HL-60/S4 (cell line): ENCODE results near the gene PDE7B.

Source experiments
- in situ Hi-C: fragments of 300-500 bp; cut with MboI; formaldehyde crosslinking; loops from 2 replicates; pipeline ENCODE4 v1.14.3; 2022; ENCODE audit warnings: low sequenced_read_pairs

The PDE7B gene

GRCh38 chr6:136059308-136059707 lies 207.8 kb downstream of the PDE7B start:
- in situ Hi-C loops, result no loop called here

GRCh38 chr6:136060052-136060451 lies 208.6 kb downstream of the PDE7B start:
- in situ Hi-C loops, result no loop called here

- in situ Hi-C loops, result no loop called here
Measured at GRCh38 chr6:136060759-136061158, 209.3 kb downstream of the PDE7B start.

- in situ Hi-C loops, result no loop called here
Measured at GRCh38 chr6:136061701-136062100, 210.2 kb downstream of the PDE7B start.

GRCh38 chr6:136063096-136063495 lies 211.6 kb downstream of the PDE7B start:
- in situ Hi-C loops, result no loop called here

- in situ Hi-C loops, result no loop called here
Measured at GRCh38 chr6:136066005-136066404, 214.5 kb downstream of the PDE7B start.

- in situ Hi-C loops, result no loop called here
Measured at GRCh38 chr6:136067731-136068341, 216.3 kb downstream of the PDE7B start.

GRCh38 chr6:136069119-136069518 lies 217.6 kb downstream of the PDE7B start:
- in situ Hi-C loops, result no loop called here

- in situ Hi-C loops, result no loop called here
Measured at GRCh38 chr6:136070815-136071214, 219.3 kb downstream of the PDE7B start.

- in situ Hi-C loops, result no loop called here
Measured at GRCh38 chr6:136072691-136073090, 221.2 kb downstream of the PDE7B start.

- in situ Hi-C loops, result no loop called here
Measured at GRCh38 chr6:136073216-136073615, 221.7 kb downstream of the PDE7B start.

- in situ Hi-C loops, result no loop called here
Measured at GRCh38 chr6:136076496-136076895, 225.0 kb downstream of the PDE7B start.

- in situ Hi-C loops, result no loop called here
Measured at GRCh38 chr6:136077834-136078576, 226.5 kb downstream of the PDE7B start.

GRCh38 chr6:136079701-136080565 lies 228.4 kb downstream of the PDE7B start:
- in situ Hi-C loops, result no loop called here

- in situ Hi-C loops, result no loop called here
Measured at GRCh38 chr6:136083540-136083939, 232.0 kb downstream of the PDE7B start.

- in situ Hi-C loops, result no loop called here
Measured at GRCh38 chr6:136084403-136084802, 232.9 kb downstream of the PDE7B start.

- in situ Hi-C loops, result no loop called here
Measured at GRCh38 chr6:136085370-136086115, 234.0 kb downstream of the PDE7B start.

GRCh38 chr6:136086686-136087085 lies 235.2 kb downstream of the PDE7B start:
- in situ Hi-C loops, result no loop called here

- in situ Hi-C loops, result no loop called here
Measured at GRCh38 chr6:136087986-136088385, 236.5 kb downstream of the PDE7B start.

- in situ Hi-C loops, result no loop called here
Measured at GRCh38 chr6:136088693-136089092, 237.2 kb downstream of the PDE7B start.

GRCh38 chr6:136089876-136090275 lies 238.4 kb downstream of the PDE7B start:
- in situ Hi-C loops, result no loop called here
